Stimulated activated CD8-positive, alpha-beta memory T cell treated with anti-CD3 and anti-CD28 coated beads, Interleukin-7, amount 100 ng/mL, for 48 hours (primary cell): ENCODE results near the gene ST3GAL3.

Experiments used
- DNase-seq, 2 donors: peaks; one replicate each; pipeline ENCODE4 v3.0.0-alpha.2; 2020; ENCODE audit warnings: low read depth in 1 of 2; ENCODE audit errors: extremely low read depth in 1 of 2

The ST3GAL3 gene

GRCh38 chr1:43873851-43874250, 166.5 kb downstream of the ST3GAL3 start:
- no peak for DNase-seq

- no peak for DNase-seq
Observed at GRCh38 chr1:43874716-43875115, 167.4 kb downstream of the ST3GAL3 start.

GRCh38 chr1:43875331-43875730, 168.0 kb downstream of the ST3GAL3 start:
- no peak for DNase-seq

- DNase-seq, result no peak
Observed at GRCh38 chr1:43877101-43877500, 169.8 kb downstream of the ST3GAL3 start.

- no peak for DNase-seq
Observed at GRCh38 chr1:43878440-43878839, 171.1 kb downstream of the ST3GAL3 start.

- no peak for DNase-seq
Observed at GRCh38 chr1:43878854-43879253, 171.5 kb downstream of the ST3GAL3 start.

GRCh38 chr1:43879414-43879813, 172.1 kb downstream of the ST3GAL3 start:
- DNase-seq, result no peak

GRCh38 chr1:43879996-43880395, 172.7 kb downstream of the ST3GAL3 start:
- DNase-seq, result no peak

GRCh38 chr1:43880604-43881003, 173.3 kb downstream of the ST3GAL3 start:
- no peak for DNase-seq

GRCh38 chr1:43881415-43881814, 174.1 kb downstream of the ST3GAL3 start:
- no peak for DNase-seq

- no peak for DNase-seq
Observed at GRCh38 chr1:43882763-43883162, 175.4 kb downstream of the ST3GAL3 start.

GRCh38 chr1:43883321-43883720, 176.0 kb downstream of the ST3GAL3 start:
- DNase-seq, result no peak

GRCh38 chr1:43885279-43885801, 178.0 kb downstream of the ST3GAL3 start:
- no peak for DNase-seq

- DNase-seq, result no peak
Observed at GRCh38 chr1:43887748-43888147, 180.4 kb downstream of the ST3GAL3 start.

GRCh38 chr1:43890815-43891214, 183.5 kb downstream of the ST3GAL3 start:
- no peak for DNase-seq

GRCh38 chr1:43893006-43893405, 185.7 kb downstream of the ST3GAL3 start:
- DNase-seq, result no peak

GRCh38 chr1:43898981-43899380, 191.6 kb downstream of the ST3GAL3 start:
- DNase-seq, result no peak

- DNase-seq, result no peak
Observed at GRCh38 chr1:43900386-43900785, 193.1 kb downstream of the ST3GAL3 start.

- DNase-seq, result no peak
Observed at GRCh38 chr1:43901196-43901961, 194.0 kb downstream of the ST3GAL3 start.

GRCh38 chr1:43902058-43902831, 194.9 kb downstream of the ST3GAL3 start:
- no peak for DNase-seq

- DNase-seq, result no peak
Observed at GRCh38 chr1:43904660-43905551, 197.6 kb downstream of the ST3GAL3 start.
